Liver (tissue), 3 donors: ENCODE data around the gene RHOT1.

Experiments
- CTCF ChIP-seq: fragments of 150-350 bp; IDR thresholded peaks from 2 replicates; pipeline ENCODE4 v1.5.1; 2017; ENCODE audit warnings: improper control_type of control experiment, low read depth, low read length; ENCODE audit not compliant: missing input control
- FOXA1 ChIP-seq: IDR thresholded peaks from 2 replicates; pipeline ENCODE4 v1.6.1; 2016; ENCODE audit warnings: antibody characterized with exemption
- GABPA ChIP-seq, 2 donors: IDR thresholded peaks in 1 of 2; conservative IDR thresholded peaks in 1 of 2; 2 replicates each; pipeline ENCODE4 v1.6.1; 2016; ENCODE audit warnings: antibody characterized with exemption in 2 of 2, mild to moderate bottlenecking in 1 of 2, moderate library complexity in 1 of 2
- RAD21 ChIP-seq, 2 donors: IDR thresholded peaks; 2 replicates each; pipeline ENCODE4 v1.6.1; 2016; ENCODE audit warnings: antibody characterized with exemption in 2 of 2, mild to moderate bottlenecking in 2 of 2
- RXRA ChIP-seq, 2 donors: IDR thresholded peaks; 2 replicates each; pipeline ENCODE4 v1.6.1; 2017 to 2018; ENCODE audit warnings: antibody characterized with exemption in 2 of 2, mild to moderate bottlenecking in 1 of 2
- SP1 ChIP-seq: IDR thresholded peaks from 2 replicates; pipeline ENCODE4 v1.6.1; 2018; ENCODE audit warnings: antibody characterized with exemption, mild to moderate bottlenecking
- TAF1 ChIP-seq: conservative IDR thresholded peaks from 2 replicates; pipeline ENCODE4 v1.6.1; 2016; ENCODE audit warnings: antibody characterized with exemption, mild to moderate bottlenecking
- YY1 ChIP-seq: IDR thresholded peaks from 2 replicates; pipeline ENCODE4 v1.6.1; 2016; ENCODE audit warnings: antibody characterized with exemption, mild to moderate bottlenecking
- TF ChIP-seq, protein P1 (sequence below): IDR thresholded peaks from 2 replicates; pipeline ENCODE4 v1.6.1; 2016; ENCODE audit warnings: antibody characterized with exemption, mild to moderate bottlenecking
- TF ChIP-seq, protein P2 (sequence below): IDR thresholded peaks from 2 replicates; pipeline ENCODE4 v1.6.1; 2016; ENCODE audit warnings: antibody characterized with exemption
- donor health status: healthy.
- donor health status: healthy.

- TF ChIP-seq CTCF (no peak), TAF1 (no peak), SP1 (no peak), GABPA (IDR thresholded peaks at IDR 0.05 in 1 of 2, conservative IDR thresholded peaks at IDR 0.05 in 1 of 2) (no peak), RXRA (IDR thresholded peaks at IDR 0.05) (no peak), YY1 (no peak), FOXA1 (no peak), RAD21 (IDR thresholded peaks at IDR 0.05) (no peak)
- TF ChIP-seq, protein P1, sequence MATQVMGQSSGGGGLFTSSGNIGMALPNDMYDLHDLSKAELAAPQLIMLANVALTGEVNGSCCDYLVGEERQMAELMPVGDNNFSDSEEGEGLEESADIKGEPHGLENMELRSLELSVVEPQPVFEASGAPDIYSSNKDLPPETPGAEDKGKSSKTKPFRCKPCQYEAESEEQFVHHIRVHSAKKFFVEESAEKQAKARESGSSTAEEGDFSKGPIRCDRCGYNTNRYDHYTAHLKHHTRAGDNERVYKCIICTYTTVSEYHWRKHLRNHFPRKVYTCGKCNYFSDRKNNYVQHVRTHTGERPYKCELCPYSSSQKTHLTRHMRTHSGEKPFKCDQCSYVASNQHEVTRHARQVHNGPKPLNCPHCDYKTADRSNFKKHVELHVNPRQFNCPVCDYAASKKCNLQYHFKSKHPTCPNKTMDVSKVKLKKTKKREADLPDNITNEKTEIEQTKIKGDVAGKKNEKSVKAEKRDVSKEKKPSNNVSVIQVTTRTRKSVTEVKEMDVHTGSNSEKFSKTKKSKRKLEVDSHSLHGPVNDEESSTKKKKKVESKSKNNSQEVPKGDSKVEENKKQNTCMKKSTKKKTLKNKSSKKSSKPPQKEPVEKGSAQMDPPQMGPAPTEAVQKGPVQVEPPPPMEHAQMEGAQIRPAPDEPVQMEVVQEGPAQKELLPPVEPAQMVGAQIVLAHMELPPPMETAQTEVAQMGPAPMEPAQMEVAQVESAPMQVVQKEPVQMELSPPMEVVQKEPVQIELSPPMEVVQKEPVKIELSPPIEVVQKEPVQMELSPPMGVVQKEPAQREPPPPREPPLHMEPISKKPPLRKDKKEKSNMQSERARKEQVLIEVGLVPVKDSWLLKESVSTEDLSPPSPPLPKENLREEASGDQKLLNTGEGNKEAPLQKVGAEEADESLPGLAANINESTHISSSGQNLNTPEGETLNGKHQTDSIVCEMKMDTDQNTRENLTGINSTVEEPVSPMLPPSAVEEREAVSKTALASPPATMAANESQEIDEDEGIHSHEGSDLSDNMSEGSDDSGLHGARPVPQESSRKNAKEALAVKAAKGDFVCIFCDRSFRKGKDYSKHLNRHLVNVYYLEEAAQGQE = no peak
- TF ChIP-seq, protein P2, sequence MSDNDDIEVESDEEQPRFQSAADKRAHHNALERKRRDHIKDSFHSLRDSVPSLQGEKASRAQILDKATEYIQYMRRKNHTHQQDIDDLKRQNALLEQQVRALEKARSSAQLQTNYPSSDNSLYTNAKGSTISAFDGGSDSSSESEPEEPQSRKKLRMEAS = no peak
These were observed 64.6 kb downstream of the RHOT1 start for GRCh38 chr17:32206861-32207260.
